RKO (cell line): ENCODE measurements around the gene LRRC2.
"Not testable (repeated sequence)": the region's sequence is repeated elsewhere in the genome, so short reads cannot be mapped to it uniquely, and the experiment has no call there.

Experiments
- DNase-seq: peaks from one replicate; pipeline ENCODE4 v3.0.0-alpha.2; 2016; ENCODE audit warnings: low spot score

The LRRC2 gene, protein sequence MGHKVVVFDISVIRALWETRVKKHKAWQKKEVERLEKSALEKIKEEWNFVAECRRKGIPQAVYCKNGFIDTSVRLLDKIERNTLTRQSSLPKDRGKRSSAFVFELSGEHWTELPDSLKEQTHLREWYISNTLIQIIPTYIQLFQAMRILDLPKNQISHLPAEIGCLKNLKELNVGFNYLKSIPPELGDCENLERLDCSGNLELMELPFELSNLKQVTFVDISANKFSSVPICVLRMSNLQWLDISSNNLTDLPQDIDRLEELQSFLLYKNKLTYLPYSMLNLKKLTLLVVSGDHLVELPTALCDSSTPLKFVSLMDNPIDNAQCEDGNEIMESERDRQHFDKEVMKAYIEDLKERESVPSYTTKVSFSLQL

GRCh38 chr3:46566040-46566641 lies at the start of gene LRRC2:
Gene LRRC2, minus strand, starts transcription at chr3:46566302. Its CDS starts 14,711 bp downstream, at chr3:46551591.
- DNase-seq: no peak

GRCh38 chr3:46615050-46615775 lies 49.1 kb upstream of the LRRC2 start:
- DNase-seq: no peak

- DNase-seq: no peak
Observed at GRCh38 chr3:46614431-46614830, 48.3 kb upstream of the LRRC2 start.

DNA sequence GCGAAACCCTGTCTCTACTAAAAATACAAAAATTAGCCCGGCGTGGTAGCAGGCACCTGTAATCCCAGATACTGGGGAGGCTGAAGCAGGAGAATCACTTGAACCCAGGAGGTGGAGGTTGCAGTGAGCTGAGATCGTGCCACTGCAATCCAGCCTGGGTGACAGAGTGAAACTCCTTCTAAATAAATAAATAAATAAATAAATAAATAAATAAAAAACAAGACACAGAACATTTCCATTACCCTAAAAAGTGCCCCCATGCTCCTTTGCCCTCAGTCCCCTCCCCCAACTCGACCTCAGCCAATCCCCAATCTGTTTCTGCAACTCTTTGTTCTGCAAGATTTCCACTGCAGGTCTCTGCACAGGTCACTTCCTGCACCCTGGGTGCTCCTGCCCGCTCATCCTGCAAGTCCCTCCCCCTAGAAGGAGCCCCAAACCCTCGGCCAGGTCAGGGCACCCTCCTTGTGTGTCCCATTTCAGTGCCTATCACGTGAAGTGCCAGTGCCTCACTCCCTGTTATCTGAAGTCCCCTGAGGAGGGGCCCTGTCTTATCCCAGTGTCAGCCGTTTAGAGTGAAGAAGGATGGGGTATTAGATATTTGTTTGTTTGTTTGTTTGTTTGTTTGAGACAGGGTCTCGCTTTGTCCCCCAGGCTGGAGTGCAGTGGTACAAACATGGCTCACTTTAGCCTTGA lies 47.4 kb upstream of the LRRC2 start:
- DNase-seq: no peak

DNA sequence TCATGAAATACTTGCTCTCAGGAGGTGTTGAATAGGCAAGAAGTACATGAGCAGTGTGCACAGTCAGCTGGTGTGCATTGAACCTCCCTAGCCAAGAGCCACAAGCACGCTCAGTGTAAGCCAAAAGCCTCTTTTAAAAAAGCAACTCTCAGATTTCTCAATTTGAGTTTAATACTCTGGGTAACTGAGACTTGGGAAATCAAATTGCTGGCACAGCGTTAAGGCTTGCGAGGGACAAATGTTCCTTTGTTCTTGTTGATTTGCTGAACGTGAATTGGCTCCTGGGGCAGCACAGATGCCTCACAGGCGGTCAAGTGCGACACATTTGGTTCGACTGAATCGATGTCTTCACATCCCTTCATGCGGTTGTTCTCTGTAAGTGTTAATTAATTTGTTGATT lies 46.2 kb upstream of the LRRC2 start, which contains the start of gene FAM240A:
Gene FAM240A (plus strand): TSS at position 202 of the 400 bp plus-strand sequence. CDS start 159 bp downstream, at position 361.
- DNase-seq: no peak

- DNase-seq: no peak
Observed at GRCh38 chr3:46609944-46610722, 44.0 kb upstream of the LRRC2 start.

DNA sequence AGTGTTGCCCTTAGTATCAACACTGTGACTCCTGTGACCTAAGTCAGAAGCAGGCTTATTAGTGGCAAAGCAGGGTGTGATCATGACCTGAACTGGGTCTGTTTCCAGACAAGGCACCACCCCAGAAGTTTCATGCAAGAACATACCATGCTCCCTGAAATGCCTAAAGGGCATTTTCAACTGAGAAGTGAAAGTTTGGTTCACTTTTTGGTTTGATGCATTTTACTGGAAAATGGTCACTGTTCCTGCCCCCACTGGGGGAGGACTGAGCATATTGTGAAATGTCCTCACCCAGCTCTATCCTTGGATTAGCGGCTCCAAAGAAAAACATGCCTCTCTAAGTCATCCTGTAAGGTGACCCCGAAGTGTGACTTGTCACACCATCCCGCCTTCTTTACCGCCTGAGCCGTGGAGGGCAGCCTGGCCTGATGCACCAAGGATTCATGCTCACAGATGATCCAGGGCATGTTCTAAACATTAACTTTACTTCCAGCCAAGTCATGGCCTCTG lies 43.2 kb upstream of the LRRC2 start:
- no peak for DNase-seq

GRCh38 chr3:46607603-46608028 lies 41.5 kb upstream of the LRRC2 start:
- DNase-seq: peak; percentile 23

- DNase-seq: no peak
Observed at GRCh38 chr3:46604127-46604526, 38.0 kb upstream of the LRRC2 start.

DNA sequence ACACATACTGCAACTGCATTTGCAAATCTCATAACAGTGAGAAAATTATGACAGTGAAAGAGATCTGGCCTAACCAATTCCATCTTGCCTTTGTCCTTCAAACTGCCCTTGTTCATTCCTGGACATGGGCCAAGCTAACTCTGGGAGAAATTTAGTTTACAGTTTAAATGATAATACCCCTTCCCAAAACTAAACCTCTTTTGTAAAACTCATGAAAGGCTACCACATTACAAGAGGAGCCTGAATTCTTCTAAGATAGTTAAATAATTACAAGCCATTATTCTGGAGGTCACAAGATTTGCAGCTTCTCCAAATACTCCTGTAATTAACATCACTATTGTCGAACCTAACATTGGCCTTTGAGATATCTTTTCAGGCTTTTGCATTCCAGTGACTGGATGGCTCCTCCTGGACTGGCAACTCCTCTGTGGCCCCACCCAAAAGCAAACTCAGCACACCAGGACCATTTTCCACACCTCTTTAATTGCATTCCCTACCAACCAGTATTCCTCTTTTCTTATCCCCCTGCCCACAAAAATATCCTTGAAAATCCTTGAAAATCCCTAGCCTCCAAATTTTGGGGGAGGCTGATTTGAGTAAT lies 37.4 kb upstream of the LRRC2 start:
- no peak for DNase-seq

- DNase-seq: no peak
Observed at GRCh38 chr3:46599590-46599989, 33.5 kb upstream of the LRRC2 start.

GRCh38 chr3:46595819-46596314 lies 29.8 kb upstream of the LRRC2 start:
- DNase-seq: no peak

GRCh38 chr3:46594723-46595122 lies 28.6 kb upstream of the LRRC2 start:
- no peak for DNase-seq

DNA sequence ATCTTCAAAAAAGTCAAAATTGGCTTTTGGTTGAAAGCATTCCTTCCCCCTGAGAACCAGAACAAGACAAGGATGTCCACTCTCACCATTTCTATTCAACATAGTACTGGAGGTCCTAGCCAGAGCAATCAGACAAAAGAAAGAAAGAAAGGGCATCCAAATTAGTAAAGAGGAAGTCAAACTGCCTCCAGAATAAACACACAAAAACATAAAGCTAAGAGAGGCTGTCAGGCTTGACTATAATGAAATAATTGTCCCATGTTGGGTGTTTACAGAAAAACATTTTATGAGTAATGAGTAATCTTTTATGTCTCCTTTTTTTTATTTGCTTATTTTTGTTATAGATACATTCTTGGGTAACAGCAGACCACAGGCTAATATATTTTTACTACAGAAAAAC lies 27.9 kb upstream of the LRRC2 start:
- no peak for DNase-seq

GRCh38 chr3:46593274-46593862 lies 27.3 kb upstream of the LRRC2 start:
- DNase-seq: no peak

- DNase-seq: not testable (repeated sequence)
Observed at GRCh38 chr3:46587268-46587667, 21.2 kb upstream of the LRRC2 start.

DNA sequence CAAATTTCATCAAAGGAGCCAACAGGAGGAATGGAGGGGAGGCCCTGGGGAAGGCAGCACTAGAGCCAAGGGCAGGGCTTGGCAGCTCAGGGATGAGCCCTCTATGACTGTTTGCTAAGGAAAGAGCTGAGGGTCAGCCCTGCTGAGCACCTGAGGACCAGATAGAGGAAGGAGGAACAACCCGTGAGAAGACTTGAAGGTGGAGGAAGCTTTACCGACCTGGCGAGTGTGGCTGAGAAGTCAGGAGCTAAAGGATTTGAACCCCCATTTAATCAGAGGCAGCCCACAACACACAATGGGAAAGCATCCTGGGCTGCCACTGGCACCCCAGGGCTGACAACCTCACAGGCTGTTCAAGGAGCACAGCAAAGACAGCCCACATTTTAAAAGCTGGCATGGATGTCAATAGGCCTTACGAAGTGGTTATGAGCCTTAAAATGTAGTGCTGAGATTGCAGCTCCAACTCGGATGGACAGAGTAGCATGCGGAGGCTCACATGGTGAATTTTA lies 20.7 kb upstream of the LRRC2 start:
- no peak for DNase-seq

GRCh38 chr3:46585799-46586693 lies 19.9 kb upstream of the LRRC2 start:
- no peak for DNase-seq
